Esophagus (tissue), 2 donors: ENCODE data around the gene GSTO2. TPM values are rescaled to one million over a fixed set of nuclear protein-coding genes. Genes with fewer than 3 reads are reported as not detected.

Source experiments
- H3K27ac ChIP-seq, 2 donors: one replicate each; pipeline ENCODE4 v1.5.1; 2013; ENCODE audit warnings: low read depth in 2 of 2, mild to moderate bottlenecking in 2 of 2, inconsistent platforms in 1 of 2, low read length in 1 of 2, moderate library complexity in 1 of 2
- H3K27me3 ChIP-seq, 2 donors: one replicate each; pipeline ENCODE4 v1.6.1; 2013; ENCODE audit warnings: low read length in 2 of 2, control low read depth in 1 of 2, mild to moderate bottlenecking in 1 of 2; ENCODE audit not compliant: insufficient read depth in 2 of 2, control insufficient read depth in 1 of 2
- H3K36me3 ChIP-seq, 2 donors: one replicate each; pipeline ENCODE4 v1.6.1; 2013; ENCODE audit warnings: low read length in 1 of 2; ENCODE audit not compliant: control insufficient read depth in 2 of 2, insufficient read depth in 2 of 2
- H3K4me1 ChIP-seq, 2 donors: one replicate each; pipeline ENCODE4 v1.6.1; 2013; ENCODE audit warnings: low read length in 1 of 2; ENCODE audit not compliant: control insufficient read depth in 2 of 2, insufficient read depth in 2 of 2
- H3K4me3 ChIP-seq, 2 donors: one replicate each; pipeline ENCODE4 v1.5.1; 2013; ENCODE audit warnings: low read length in 2 of 2, mild to moderate bottlenecking in 2 of 2, low read depth in 1 of 2, moderate library complexity in 1 of 2
- H3K9me3 ChIP-seq, 2 donors: one replicate each; pipeline ENCODE4 v1.6.1; 2013; ENCODE audit warnings: mild to moderate bottlenecking in 2 of 2, low read depth in 1 of 2, low read length in 1 of 2, moderate library complexity in 1 of 2; ENCODE audit not compliant: control insufficient read depth in 2 of 2, insufficient read depth in 1 of 2
- WGBS, 2 donors: extraction: QIAGEN DNeasy Blood & Tissue Kit; methylation state at CpG; one replicate each; pipeline ENCODE4 v1.1.7; 2013; 5-methylcytosine and 5-hydroxymethylcytosine counted together
- polyA plus RNA-seq, 2 donors: library from polyadenylated mRNA; stranded (reverse); fragments of 200-250 nt; gene quantifications; one replicate each; pipeline ENCODE4 v1.2.3, GENCODE V29; 2013
- donor health status: healthy with polysubstance abuse.
- donor health status: Bipolar disorder and iron deficiency.

GSTO2 gene
- polyA plus RNA-seq, 2 donors, result 19.9 to 20.3 TPM

DNA sequence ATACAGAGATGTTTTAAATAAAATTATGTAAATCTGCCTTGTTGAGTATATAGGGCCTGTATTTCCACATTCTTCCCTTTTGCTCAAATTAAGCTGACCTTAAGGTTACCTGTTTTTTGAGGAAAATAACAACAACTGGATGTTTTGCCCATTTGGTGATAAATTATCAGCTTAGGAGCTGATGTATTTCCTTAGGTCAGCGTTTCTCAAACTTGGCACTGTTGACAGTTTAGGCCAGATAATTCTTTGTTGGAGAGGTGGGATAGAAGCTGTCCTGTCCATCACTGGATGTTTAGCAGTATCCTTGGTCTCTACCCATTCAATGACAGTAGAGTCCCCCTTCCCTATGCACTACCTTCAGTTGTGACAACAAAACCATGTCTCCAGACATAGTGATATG, 7.2 kb downstream of the GSTO2 start:
- 69 to 75% methylated on average over 1 of the region's 1 CpG for WGBS, 2 donors
- Histone ChIP-seq H3K36me3 (no peaks in the 10 kb centered on the region), H3K4me1 (no peaks in the 10 kb centered on the region), H3K4me3 (no peak overlapping the region), H3K9me3 (no peaks in the 10 kb centered on the region), H3K27me3 (no peaks in the 10 kb centered on the region), H3K27ac (no peak overlapping the region)

DNA sequence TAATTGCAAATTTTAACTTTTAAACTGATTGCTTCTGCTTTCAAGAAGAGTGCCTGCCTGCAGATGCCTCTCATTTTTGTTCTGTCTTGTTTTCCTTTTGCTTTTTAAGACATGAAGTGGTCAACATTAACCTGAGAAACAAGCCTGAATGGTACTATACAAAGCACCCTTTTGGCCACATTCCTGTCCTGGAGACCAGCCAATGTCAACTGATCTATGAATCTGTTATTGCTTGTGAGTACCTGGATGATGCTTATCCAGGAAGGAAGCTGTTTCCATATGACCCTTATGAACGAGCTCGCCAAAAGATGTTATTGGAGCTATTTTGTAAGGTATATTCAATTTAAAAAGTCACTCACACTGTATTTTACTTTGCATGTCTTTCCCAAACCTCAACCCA, 8.8 kb downstream of the GSTO2 start:
- Histone ChIP-seq H3K36me3 (no peaks in the 10 kb centered on the region), H3K9me3 (no peaks in the 10 kb centered on the region), H3K27me3 (no peaks in the 10 kb centered on the region), H3K27ac (no peak overlapping the region), H3K4me3 (no peak overlapping the region), H3K4me1 (no peaks in the 10 kb centered on the region)
- WGBS, 2 donors, result 65 to 69% methylated on average over 2 of the region's 2 CpGs

DNA sequence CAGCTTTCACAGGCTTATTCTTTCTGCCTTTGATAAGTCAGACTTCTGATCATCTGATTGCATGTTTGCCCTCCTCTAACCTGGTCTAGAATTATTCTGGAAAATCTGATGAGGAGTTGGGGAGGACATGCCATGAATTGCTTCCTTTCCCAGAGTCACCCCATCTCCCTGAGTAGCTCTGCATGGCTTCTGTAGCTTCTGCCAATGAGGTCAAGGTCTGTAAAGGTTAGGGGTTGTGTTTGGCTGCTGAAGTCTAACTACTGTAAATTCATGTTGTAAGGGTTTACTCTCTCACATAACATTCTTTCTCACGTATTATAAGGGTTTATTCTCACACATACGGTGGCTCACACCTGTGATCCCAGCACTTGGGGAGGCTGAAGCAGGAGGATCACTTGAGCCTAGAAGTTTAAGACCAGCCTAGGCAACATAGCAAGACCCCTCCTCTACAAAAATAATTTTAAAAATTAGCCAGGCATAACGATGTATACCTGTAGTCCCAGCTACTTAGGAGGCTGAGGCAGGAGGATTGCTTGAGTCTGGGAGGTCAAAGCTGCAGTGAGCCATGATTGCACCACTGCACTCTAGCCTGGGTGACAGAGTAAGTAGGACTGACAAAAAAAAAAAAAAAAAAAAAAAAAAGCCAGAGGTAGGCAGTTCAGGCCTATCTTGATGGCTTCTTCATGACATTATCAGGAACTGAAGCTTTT, 10.7 kb downstream of the GSTO2 start:
- H3K27ac ChIP-seq, result no peak overlapping the region
- no peaks in the 10 kb centered on the region for H3K4me1 ChIP-seq
- 89 to 94% methylated on average over 3 of the region's 3 CpGs for WGBS, 2 donors

DNA sequence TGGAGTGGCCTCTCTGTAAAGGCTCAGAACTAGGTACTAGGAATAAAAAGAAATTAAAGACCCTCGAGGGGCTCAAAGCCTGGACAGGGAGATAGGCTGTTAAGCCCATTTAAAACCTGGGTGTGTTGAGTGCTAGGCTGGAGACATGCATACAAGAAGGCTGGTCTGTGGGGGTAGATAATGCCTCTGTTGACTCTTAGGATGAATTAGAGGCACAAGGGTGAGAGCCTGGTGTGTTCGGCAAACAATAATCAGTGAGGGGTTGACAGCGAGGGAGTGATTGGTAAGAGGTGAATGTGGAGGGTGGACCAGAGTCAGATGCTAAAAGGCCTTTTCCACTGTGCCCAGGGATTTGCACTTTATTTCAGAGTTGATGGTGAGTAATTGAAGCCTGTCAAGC, 12.7 kb downstream of the GSTO2 start:
- Histone ChIP-seq H3K4me1 (no peaks in the 10 kb centered on the region), H3K27me3 (no peaks in the 10 kb centered on the region), H3K36me3 (no peaks in the 10 kb centered on the region), H3K27ac (no peak overlapping the region), H3K4me3 (no peak overlapping the region), H3K9me3 (no peaks in the 10 kb centered on the region)
- 82 to 83% methylated on average over 3 of the region's 3 CpGs for WGBS, 2 donors

More for the DNA sequence above, 10.7 kb downstream of the GSTO2 start:
- Histone ChIP-seq H3K4me3 (no peak overlapping the region), H3K9me3 (no peaks in the 10 kb centered on the region), H3K27me3 (no peaks in the 10 kb centered on the region), H3K36me3 (no peaks in the 10 kb centered on the region)

DNA sequence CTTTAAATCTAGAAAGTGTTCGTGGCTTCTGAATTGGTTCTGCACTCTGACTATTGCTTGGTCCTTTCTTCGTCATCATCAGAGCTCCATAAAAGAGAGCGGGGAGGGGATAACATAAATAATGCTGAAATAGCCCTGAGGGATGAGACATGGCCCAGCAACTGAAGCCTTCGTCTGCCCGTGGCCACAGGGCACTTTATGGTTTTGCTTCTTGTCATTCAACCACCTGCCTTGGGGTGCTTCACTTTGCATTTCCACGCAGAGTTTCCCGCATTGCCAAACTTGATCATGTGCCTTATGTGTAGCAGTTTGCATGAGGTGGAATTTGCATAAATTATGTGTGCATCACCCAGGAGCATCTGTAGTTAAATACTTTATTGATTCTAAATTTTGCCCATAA, 15.9 kb downstream of the GSTO2 start:
- Histone ChIP-seq H3K27me3 (no peaks in the 10 kb centered on the region), H3K27ac (no peak overlapping the region), H3K4me1 (no peaks in the 10 kb centered on the region), H3K36me3 (no peaks in the 10 kb centered on the region), H3K4me3 (no peak overlapping the region), H3K9me3 (no peaks in the 10 kb centered on the region)
- 78% methylated on average over 7 of the region's 7 CpGs for WGBS, 2 donors

DNA sequence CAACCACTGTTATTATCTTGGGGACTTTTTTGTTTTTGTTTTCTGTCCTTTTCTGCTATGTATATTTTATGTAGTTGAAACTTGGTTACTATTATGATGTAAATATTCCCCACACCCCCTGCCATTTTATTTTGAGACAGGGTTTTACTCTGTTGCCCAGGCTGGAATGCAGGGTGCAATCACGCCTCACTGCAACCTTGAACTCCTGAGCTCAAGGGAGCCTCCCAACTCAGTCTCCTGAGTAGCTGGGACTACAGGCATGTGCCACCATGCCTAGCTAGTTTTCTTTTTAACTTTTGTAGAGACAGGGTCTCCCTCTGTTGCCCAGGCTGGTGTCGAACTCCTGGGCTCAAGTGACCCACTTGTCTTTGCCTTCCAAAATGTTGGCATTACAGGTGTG, 18.0 kb downstream of the GSTO2 start:
- Histone ChIP-seq H3K36me3 (no peaks in the 10 kb centered on the region), H3K4me1 (no peaks in the 10 kb centered on the region)
- WGBS, 2 donors, result 87 to 89% methylated on average over 2 of the region's 2 CpGs

DNA sequence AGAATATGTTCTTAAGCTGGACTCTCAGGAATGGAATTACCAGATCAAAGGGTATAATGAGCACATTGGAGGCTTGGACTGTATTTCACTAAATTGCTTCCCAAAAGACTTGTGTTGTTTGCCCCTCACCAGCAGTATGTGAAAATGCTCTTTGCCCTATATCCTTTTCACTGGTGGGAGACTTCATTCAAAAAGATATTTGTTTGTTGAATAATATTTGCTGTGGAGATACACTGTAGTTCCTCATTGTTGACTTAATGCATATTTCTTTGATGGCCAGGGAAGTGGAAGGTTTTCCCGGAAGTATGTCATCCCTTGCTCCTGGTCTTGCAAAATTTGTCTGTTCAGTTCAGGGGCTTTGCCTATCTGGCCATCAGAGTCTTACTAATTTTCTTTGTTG, 19.4 kb downstream of the GSTO2 start:
- H3K9me3 ChIP-seq, result no peaks in the 10 kb centered on the region
- H3K27me3 ChIP-seq, result no peaks in the 10 kb centered on the region
- H3K4me3 ChIP-seq, result no peak overlapping the region
- H3K27ac ChIP-seq, result no peak overlapping the region
- H3K36me3 ChIP-seq, result no peaks in the 10 kb centered on the region
- H3K4me1 ChIP-seq, result no peaks in the 10 kb centered on the region
- WGBS, 2 donors, result 56 to 59% methylated on average over 1 of the region's 1 CpG

More for the DNA sequence above, 18.0 kb downstream of the GSTO2 start:
- Histone ChIP-seq H3K4me3 (no peak overlapping the region), H3K27ac (no peak overlapping the region), H3K9me3 (no peaks in the 10 kb centered on the region), H3K27me3 (no peaks in the 10 kb centered on the region)

DNA sequence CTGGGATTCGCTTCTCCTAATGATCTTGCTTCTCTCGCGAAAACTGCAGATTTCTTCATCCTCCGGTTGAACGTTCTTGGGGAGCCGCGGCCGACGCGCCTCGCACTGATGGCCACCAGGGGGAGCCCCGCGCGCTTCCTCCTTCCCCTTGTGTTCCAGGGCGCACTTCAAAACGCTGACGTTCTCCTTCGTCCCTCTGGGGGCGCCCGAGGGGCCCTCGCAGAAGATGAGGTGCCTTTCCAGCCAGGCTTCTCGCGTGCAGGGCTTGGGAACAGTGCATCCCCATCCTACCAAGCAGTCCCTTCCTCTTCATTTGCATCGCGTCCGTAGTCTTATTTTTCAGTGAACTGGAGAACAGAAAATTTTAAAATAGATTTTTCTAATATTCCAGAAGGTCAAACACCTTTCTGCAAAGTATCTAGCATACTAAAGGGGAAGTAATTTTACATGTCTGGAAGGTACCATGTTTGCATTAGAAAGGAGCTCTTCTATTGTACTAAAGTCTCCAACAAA, 22.5 kb downstream of the GSTO2 start:
- Histone ChIP-seq H3K4me3 (no peak overlapping the region), H3K27ac (no peak overlapping the region), H3K4me1 (no peaks in the 10 kb centered on the region), H3K9me3 (no peaks in the 10 kb centered on the region), H3K36me3 (no peaks in the 10 kb centered on the region), H3K27me3 (no peaks in the 10 kb centered on the region)
- WGBS, 2 donors, result 3 to 4% methylated on average over 26 of the region's 26 CpGs

DNA sequence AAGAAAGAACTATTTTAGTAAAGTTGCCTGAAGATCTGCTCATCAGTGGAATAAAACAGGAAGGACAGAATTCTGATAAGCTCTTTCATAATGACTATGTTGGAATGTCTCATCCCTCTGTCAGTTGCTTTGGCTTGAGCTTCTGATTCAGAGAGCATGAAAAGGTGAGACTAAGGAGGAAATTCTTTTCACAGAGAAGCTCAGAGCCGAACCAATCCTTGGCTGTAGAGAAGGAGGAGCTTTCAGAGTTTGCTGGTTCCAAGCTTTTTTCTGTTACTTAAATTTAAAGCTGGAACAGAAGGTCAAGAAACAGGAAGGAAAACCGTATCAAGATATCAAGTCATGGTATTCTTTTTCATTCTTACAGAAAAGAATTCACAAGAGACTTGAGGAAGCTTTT, 24.0 kb downstream of the GSTO2 start:
- 56 to 58% methylated on average over 2 of the region's 2 CpGs for WGBS, 2 donors
- Histone ChIP-seq H3K9me3 (no peaks in the 10 kb centered on the region), H3K27ac (no peak overlapping the region), H3K36me3 (no peaks in the 10 kb centered on the region), H3K4me3 (no peak overlapping the region), H3K4me1 (no peaks in the 10 kb centered on the region), H3K27me3 (no peaks in the 10 kb centered on the region)

DNA sequence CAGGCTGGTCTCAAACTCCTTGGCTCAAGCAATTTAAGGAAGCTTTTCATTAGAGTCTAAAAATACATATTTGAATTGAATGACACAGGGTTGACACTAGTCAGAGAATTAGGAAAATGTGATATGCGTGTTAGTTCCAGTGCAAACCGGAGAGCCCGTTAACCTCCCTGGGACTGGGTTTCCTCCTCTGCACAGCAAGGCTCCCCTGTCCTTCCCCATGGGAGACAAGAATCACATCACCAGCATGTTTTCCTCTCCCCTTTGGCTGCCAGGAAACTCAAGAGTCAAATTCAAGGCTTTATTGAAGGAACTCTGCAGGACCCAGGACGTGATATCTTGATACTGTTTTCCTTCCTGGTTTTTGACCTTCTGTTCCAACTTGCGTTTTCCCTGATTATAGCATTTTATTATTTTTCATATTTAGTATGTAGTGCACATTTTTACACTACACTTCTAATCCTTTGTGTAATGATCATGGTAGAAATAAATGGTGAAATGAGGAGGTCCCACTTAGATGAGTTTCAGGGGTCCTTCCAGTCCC, 24.9 kb downstream of the GSTO2 start:
- no peaks in the 10 kb centered on the region for H3K9me3 ChIP-seq
- H3K27ac ChIP-seq, result no peak overlapping the region
- WGBS, 2 donors, result 92 to 94% methylated on average over 5 of the region's 5 CpGs
- no peaks in the 10 kb centered on the region for H3K36me3 ChIP-seq
- H3K27me3 ChIP-seq, result no peaks in the 10 kb centered on the region
- H3K4me1 ChIP-seq, result no peaks in the 10 kb centered on the region
- no peak overlapping the region for H3K4me3 ChIP-seq
